Skeletal muscle tissue (tissue), 4 donors: ENCODE data around the gene HAS3. TPM values are rescaled to one million over a fixed set of nuclear protein-coding genes. Genes with fewer than 3 reads are reported as not detected.

Source experiments
- H3K27ac ChIP-seq: one replicate; pipeline ENCODE4 v1.7.0; 2013; ENCODE audit warnings: mild to moderate bottlenecking, low read depth, low read length, inconsistent platforms
- H3K27me3 ChIP-seq, 3 donors: one replicate each; pipeline ENCODE4 v1.7.0; 2013; ENCODE audit warnings: low read length in 3 of 3; ENCODE audit not compliant: control insufficient read depth in 3 of 3, insufficient read depth in 3 of 3
- H3K36me3 ChIP-seq, 3 donors: one replicate each; pipeline ENCODE4 v1.7.0; 2013; ENCODE audit warnings: low read length in 3 of 3; ENCODE audit not compliant: control insufficient read depth in 3 of 3, insufficient read depth in 3 of 3
- H3K4me1 ChIP-seq, 3 donors: one replicate each; pipeline ENCODE4 v1.7.0; 2013; ENCODE audit warnings: low read length in 3 of 3, mild to moderate bottlenecking in 3 of 3; ENCODE audit not compliant: control insufficient read depth in 3 of 3, insufficient read depth in 3 of 3
- H3K4me3 ChIP-seq, 3 donors: one replicate each; pipeline ENCODE4 v1.7.0; 2013; ENCODE audit warnings: low read length in 3 of 3
- H3K9ac ChIP-seq, 3 donors: one replicate each; pipeline ENCODE4 v1.7.0; 2013; ENCODE audit warnings: low read length in 3 of 3, mild to moderate bottlenecking in 3 of 3, moderate library complexity in 2 of 3, low read depth in 1 of 3
- H3K9me3 ChIP-seq, 3 donors: one replicate each; pipeline ENCODE4 v1.7.0; 2013; ENCODE audit warnings: low read length in 3 of 3; ENCODE audit not compliant: control insufficient read depth in 3 of 3
- total RNA-seq: library from RNA; depleted of rRNA; stranded (reverse); fragments of >200 nt; gene quantifications from one replicate; pipeline ENCODE4 v1.2.3, GENCODE V29; 2014
- donor health status: Osteomylitis.

HAS3 gene
- total RNA-seq, 1 donor from 2014 or later: under 0.01 TPM

GRCh38 chr16:69150146-69150865 lies 44.9 kb downstream of the HAS3 start:
- Histone ChIP-seq H3K36me3 (peaks cover 12 to 41% (median 33%) of the 10 kb centered on the region in 3 donors), H3K9me3 (no peaks in the 10 kb centered on the region), H3K27ac (no peak overlapping the region)

GRCh38 chr16:69157196-69157595 lies 51.7 kb downstream of the HAS3 start:
- Histone ChIP-seq H3K9ac (no peak overlapping the region), H3K27ac (no peak overlapping the region), H3K4me1 (no peaks in the 10 kb centered on the region), H3K9me3 (no peaks in the 10 kb centered on the region), H3K36me3 (peaks cover 29 to 62% (median 57%) of the 10 kb centered on the region in 3 donors), H3K27me3 (no peaks in the 10 kb centered on the region), H3K4me3 (no peak overlapping the region)

More at GRCh38 chr16:69150146-69150865, 44.9 kb downstream of the HAS3 start:
- Histone ChIP-seq H3K9ac (no peak overlapping the region), H3K27me3 (no peaks in the 10 kb centered on the region), H3K4me1 (no peaks in the 10 kb centered on the region), H3K4me3 (no peak overlapping the region)

GRCh38 chr16:69160192-69160591 lies 54.7 kb downstream of the HAS3 start:
- Histone ChIP-seq H3K4me3 (no peak overlapping the region), H3K9ac (no peak overlapping the region), H3K27ac (no peak overlapping the region), H3K27me3 (no peaks in the 10 kb centered on the region), H3K9me3 (no peaks in the 10 kb centered on the region), H3K36me3 (peaks cover 33 to 54% (median 53%) of the 10 kb centered on the region in 3 donors), H3K4me1 (no peaks in the 10 kb centered on the region)

GRCh38 chr16:69165584-69165983 lies 60.1 kb downstream of the HAS3 start:
- H3K9ac ChIP-seq: no peak overlapping the region
- no peak overlapping the region for H3K4me3 ChIP-seq
- H3K4me1 ChIP-seq: peaks cover 0 to 2% (median 0%) of the 10 kb centered on the region in 3 donors
- no peaks in the 10 kb centered on the region for H3K9me3 ChIP-seq
- no peak overlapping the region for H3K27ac ChIP-seq
- H3K27me3 ChIP-seq: no peaks in the 10 kb centered on the region
- peaks cover 29 to 54% (median 43%) of the 10 kb centered on the region in 3 donors for H3K36me3 ChIP-seq

- no peak overlapping the region for H3K27ac ChIP-seq
- H3K4me3 ChIP-seq: no peak overlapping the region
- H3K4me1 ChIP-seq: peaks cover 0 to 6% (median 0%) of the 10 kb centered on the region in 3 donors
- H3K9ac ChIP-seq: no peak overlapping the region
- peaks cover 26 to 48% (median 38%) of the 10 kb centered on the region in 3 donors for H3K36me3 ChIP-seq
- H3K27me3 ChIP-seq: no peaks in the 10 kb centered on the region
- no peaks in the 10 kb centered on the region for H3K9me3 ChIP-seq
These were observed 60.9 kb downstream of the HAS3 start for GRCh38 chr16:69166221-69166833.

GRCh38 chr16:69166946-69167930 lies 61.8 kb downstream of the HAS3 start:
- Histone ChIP-seq H3K27ac (no peak overlapping the region), H3K4me1 (peaks cover 0 to 6% (median 0%) of the 10 kb centered on the region in 3 donors), H3K36me3 (peaks cover 22 to 43% (median 38%) of the 10 kb centered on the region in 3 donors), H3K4me3 (no peak overlapping the region), H3K9ac (no peak overlapping the region), H3K27me3 (no peaks in the 10 kb centered on the region), H3K9me3 (no peaks in the 10 kb centered on the region)

Other genes starting within 250 kb of the HAS3 start
- gene CHTF8, start 26.9 kb downstream of the HAS3 start, total RNA-seq: 32.4 TPM
- gene UTP4, start 27.0 kb downstream of the HAS3 start, total RNA-seq: 18.3 TPM
- gene SNTB2, start 81.5 kb downstream of the HAS3 start, total RNA-seq: 24.5 TPM
- 25.6 TPM for gene VPS4A, start 205.7 kb downstream of the HAS3 start, total RNA-seq
- gene PDF, start 224.9 kb downstream of the HAS3 start, total RNA-seq: 6.8 TPM
- gene COG8, start 233.9 kb downstream of the HAS3 start, total RNA-seq: 36.0 TPM
- 21.9 TPM for gene NIP7, start 234.1 kb downstream of the HAS3 start, total RNA-seq
- gene TMED6, start 246.1 kb downstream of the HAS3 start, total RNA-seq: not detected